H7 (cell line): ENCODE measurements around the gene DMRTC2. TPM values are rescaled to one million over a fixed set of nuclear protein-coding genes. Genes with fewer than 3 reads are reported as not detected.

Experiments
- DNase-seq: peaks from one replicate; pipeline ENCODE4 v3.0.0; 2012
- H3K27me3 ChIP-seq: 2 replicates; pipeline ENCODE4 v1.6.0; 2011; ENCODE audit warnings: mild to moderate bottlenecking, low read length; ENCODE audit not compliant: control insufficient read depth, insufficient read depth
- H3K36me3 ChIP-seq: replicated peaks from 2 replicates; pipeline ENCODE4 v1.5.1; 2011; ENCODE audit warnings: low read length; ENCODE audit not compliant: control insufficient read depth, insufficient read depth
- H3K4me3 ChIP-seq: 2 replicates; pipeline ENCODE4 v1.5.1; 2011; ENCODE audit warnings: low read depth, mild to moderate bottlenecking, control low read depth, low read length, moderate library complexity; ENCODE audit not compliant: insufficient read depth
- total RNA-seq: library from RNA; depleted of rRNA; stranded (reverse); fragments of >200 nt; shearing (Covaris generic); gene quantifications from 2 replicates; pipeline ENCODE4 v1.2.3, GENCODE V29; 2014

DMRTC2 gene
- total RNA-seq, 1 experiment from 2014 or later: not detected

DNA sequence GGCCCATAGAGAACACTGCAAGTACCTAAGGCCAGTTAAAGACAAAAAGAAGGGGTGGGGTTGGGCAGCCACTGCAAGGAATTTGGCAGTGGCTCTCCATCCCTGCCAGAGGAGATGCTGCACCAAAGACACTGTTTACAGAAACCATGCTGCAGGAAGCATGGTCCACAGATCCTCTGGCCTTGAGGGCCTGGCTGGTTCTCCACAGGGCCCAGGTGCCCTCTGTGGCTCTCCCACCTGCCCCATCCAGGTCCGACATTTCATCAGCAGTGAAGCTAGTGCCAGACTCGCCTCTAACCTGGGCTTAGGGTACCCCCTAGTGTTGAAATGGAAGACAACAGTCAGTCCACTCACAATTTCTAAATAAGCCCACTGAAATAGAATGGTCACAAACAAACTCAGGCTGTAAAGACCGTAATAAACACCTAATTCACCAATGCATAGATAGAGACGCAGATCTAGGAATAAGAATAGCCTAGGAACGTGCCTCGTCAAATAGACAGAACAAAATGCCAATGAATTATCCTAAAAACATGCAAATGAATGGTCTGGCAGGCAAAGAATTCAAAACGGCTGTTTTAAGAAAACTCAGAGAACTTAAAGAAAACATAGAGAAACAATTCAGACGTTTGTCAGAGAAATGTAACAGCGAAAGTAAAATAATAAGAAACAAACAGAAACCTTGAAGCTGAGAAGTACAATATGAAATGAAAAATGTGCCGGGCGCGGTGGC lies 23.7 kb upstream of the DMRTC2 start:
- no peaks in the 10 kb centered on the region for H3K27me3 ChIP-seq
- peak; percentile 91 for DNase-seq
- no peaks in the 10 kb centered on the region for H3K36me3 ChIP-seq
- H3K4me3 ChIP-seq: no peak overlapping the region

DNA sequence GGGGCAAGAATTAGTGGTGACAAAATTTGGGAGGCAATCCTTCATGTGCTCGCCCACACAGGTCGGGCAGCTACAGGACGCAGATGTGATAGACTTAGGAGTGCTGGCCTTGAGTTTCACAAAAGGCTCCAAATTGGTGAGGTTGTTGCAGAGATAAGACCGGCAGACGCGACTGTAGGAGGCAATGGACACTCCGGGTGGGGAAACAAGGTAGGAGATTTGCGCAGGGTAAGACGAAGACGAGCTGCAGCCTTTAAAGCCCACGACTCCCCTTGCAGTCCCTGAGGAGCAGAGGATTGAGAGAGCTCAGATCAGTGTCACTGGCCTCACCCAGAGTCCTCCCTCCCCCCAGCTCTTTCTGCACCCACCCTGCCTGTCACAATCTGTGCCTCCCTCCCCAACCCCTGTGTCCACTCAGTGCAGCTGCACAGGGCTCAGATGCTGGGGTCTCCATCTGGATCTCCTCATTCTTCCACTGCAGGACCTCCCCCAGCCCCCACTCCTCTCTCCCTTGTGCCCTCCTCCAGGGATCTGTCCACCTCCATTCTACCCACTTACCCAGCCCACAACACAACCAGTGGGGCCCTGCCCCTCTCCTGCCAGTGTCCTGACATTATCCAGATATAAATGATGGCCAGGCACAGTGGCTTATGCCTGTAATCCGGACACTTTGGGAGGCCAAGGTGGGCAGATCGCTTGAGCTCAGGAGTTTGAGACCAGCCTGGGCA lies 6.7 kb upstream of the DMRTC2 start:
- peak; percentile 3 for DNase-seq
- no peak overlapping the region for H3K4me3 ChIP-seq
- H3K27me3 ChIP-seq: no peaks in the 10 kb centered on the region
- H3K36me3 ChIP-seq: no peaks in the 10 kb centered on the region

DNA sequence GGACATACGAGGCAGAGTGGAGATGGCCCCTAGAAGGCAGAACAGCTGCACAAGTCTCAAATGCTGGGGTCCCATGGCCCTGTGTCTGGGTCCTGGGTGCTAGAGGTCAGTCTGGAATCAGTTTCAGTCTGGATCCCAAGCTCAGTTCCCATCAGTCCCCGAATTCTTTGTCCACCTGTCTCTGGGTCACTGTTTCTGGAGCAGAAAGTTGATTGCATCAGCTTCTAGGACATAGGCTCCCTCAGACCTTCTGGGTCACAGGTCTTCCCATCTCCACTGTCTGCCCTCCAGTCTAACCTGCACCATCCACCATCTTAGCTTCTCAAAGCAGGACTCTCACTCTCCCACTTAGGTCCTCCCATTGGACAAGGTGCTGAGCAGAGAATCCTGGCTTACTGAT lies 5.6 kb upstream of the DMRTC2 start:
- H3K27me3 ChIP-seq: no peaks in the 10 kb centered on the region
- H3K4me3 ChIP-seq: no peak overlapping the region
- no peak for DNase-seq
- no peaks in the 10 kb centered on the region for H3K36me3 ChIP-seq

DNA sequence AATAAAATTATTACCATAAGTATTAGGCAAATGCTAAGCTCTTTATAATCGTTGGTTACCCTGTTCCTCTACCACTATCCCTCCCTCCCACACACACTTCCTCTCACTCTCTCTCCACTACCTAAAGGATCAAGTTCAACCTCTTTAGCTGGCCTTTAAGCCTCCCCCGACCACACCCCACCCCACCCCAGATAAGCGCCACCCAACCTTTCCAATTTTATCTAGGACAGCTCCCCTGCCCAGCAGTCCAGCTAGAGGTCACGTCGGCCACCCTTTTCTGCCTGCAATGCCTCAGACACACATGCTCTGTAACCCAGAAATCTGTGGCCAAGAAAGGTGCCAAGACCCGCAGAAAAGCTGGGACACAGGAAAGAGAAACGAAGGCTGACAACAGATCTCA lies 1.5 kb upstream of the DMRTC2 start:
- DNase-seq: peak; percentile 10
- no peaks in the 10 kb centered on the region for H3K27me3 ChIP-seq

DNA sequence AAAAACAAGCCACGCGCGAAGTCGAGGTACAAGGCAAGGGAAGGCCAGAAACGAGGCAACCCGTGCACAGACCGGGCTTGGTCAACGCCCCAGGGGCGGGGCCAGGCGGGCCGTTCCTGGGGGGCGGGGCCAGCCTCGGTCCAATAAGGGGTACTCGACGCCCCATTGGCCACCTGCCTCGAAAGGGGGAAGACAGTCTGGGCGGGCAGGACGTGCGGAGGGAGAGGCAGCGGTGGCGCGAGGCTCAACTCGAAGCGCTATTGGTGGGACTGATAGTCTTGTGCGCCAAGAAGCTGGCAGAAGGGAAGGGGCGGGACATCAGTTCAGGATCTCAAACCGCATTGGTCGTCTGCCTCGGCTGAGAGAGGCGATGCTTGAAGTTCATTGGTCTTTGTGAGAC lies 241 bp upstream of the DMRTC2 start, which contains the start of gene LYPD4:
TSS of gene LYPD4 (minus strand) at position 83 of the 400 bp plus-strand sequence. CDS start 5,398 bp downstream, outside the sequence.
- H3K27me3 ChIP-seq: no peaks in the 10 kb centered on the region
- no peak within 1 kb of the TSS for H3K4me3 ChIP-seq
- no peaks in the 10 kb centered on the region for H3K36me3 ChIP-seq
- peak; percentile 79 for DNase-seq

More for the DNA sequence above, 1.5 kb upstream of the DMRTC2 start:
- H3K4me3 ChIP-seq: no peak overlapping the region
- H3K36me3 ChIP-seq: no peaks in the 10 kb centered on the region

DNA sequence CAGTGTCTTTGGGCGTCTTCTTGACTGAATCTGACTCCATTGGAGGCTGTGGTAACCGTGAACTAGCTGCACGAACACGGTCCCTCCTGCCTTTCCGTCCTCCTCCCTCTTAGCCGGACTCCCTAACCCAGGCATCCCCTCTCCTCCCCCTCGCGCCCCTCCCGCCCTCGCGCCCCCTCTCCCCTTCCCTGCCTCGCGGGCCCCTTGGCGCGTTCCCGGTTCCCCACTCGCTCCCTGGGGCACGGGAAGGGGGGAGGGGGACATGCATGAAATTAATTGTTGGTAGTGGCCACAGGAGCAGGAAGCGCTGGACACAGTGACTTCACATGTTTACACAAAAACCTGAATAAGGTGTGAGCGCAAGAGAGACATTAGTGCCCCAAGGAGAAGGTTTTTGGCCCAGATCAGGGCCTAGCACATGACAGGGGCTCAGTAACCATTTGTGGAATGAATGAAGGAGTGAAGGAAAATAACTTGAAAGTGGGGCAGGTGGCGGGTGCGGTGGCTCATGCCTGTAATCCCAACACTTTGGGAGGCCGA lies 279 bp downstream of the DMRTC2 start:
- H3K4me3 ChIP-seq: no peak overlapping the region

DNA sequence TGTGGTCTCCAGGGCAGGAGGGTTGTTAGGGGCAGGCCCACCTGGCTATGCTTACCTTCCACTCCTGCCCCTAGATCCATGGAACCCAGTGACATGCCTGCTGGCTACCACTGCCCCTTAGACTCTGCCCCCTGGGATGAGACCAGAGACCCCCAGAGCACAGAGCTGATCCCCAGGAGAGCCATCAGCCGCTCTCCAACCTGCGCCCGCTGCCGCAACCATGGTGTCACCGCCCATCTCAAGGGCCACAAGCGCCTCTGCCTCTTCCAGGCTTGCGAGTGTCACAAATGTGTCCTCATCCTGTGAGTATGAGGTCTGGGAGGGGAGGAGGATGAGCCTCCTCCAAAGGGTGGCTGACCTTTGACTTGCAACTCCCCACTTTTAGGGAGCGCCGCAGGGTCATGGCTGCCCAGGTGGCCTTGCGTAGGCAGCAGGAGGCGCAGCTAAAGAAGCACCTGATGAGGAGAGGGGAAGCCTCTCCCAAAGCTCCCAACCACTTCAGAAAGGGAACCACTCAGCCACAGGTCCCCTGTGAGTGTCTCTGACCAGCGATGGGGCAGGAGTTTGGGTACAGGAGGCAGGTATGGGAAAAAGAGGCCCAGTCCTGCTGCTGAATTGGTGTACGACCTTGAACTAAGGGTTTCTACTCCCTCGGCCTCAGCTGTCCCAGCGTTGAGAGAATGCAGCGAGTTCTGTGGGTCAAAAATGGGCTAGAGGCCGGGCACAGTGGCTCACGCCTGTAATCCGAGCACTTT lies 2.7 kb downstream of the DMRTC2 start:
- H3K36me3 ChIP-seq: no peaks in the 10 kb centered on the region
- DNase-seq: peak; percentile 48
- H3K27me3 ChIP-seq: no peaks in the 10 kb centered on the region; the same call in 1 of the 2 replicates
- no peak overlapping the region for H3K4me3 ChIP-seq

More for the DNA sequence above, 279 bp downstream of the DMRTC2 start:
- H3K36me3 ChIP-seq: no peaks in the 10 kb centered on the region
- H3K27me3 ChIP-seq: no peaks in the 10 kb centered on the region
- DNase-seq: no peak

DNA sequence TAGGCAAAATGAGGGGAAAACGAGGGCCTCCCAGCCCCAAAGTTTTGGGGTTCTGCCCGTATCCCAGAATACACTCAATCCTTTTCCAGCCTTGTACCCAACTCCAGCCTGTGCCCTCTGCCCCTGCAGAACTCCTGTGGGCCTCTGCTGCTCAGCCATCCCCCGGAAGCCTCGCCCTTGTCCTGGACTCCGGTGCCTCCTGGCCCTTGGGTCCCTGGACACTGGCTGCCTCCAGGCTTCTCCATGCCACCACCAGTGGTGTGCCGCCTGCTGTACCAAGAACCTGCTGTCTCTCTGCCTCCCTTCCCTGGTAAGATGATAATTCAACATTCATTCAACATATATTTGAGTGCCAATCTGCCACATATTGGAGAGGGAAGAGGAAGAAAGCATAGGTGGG lies 3.8 kb downstream of the DMRTC2 start:
- Histone ChIP-seq H3K27me3 (no peaks in the 10 kb centered on the region; the same call in 1 of the 2 replicates), H3K36me3 (no peaks in the 10 kb centered on the region), H3K4me3 (no peak overlapping the region)
- DNase-seq: peak; percentile 36

DNA sequence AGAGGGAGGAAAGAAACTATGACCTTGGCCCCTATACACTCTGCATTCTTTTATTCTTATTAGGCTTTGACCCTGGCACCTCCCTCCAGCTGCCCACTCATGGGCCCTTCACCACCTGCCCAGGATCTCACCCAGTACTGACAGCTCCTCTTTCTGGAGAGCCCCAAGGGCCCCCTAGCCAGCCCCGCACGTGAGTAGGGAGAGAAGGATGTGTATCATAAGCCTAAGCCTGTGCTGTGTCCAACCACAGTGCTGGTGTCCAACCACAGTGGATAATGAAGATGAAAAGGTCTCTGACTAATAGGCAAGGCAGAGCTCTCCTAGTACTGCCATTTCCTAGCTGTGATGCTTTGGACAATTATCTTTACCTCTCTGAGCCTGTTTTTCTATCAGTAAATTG lies 4.2 kb downstream of the DMRTC2 start:
- Histone ChIP-seq H3K27me3 (no peaks in the 10 kb centered on the region; the same call in 1 of the 2 replicates), H3K36me3 (no peaks in the 10 kb centered on the region), H3K4me3 (no peak overlapping the region)
- DNase-seq: peak; percentile 12

DNA sequence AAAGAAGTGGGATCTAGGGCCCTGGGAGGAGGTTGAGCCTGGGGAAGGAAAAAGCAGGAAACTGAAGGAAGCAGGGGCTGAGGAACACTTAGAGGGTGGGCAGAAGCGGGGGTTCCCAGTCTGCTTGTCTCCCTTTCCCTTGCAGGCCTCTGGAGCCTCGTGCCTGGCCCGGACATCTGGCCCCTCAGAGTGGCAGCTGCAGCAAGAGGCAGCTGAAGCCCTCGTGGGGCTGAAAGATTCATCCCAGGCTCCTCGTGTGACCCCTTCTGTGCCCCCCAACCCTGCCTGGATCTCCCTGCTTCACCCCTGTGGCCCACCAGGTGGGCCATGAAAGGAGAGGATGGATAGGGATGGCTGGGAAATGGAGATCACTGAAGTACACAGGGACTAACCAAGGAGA lies 5.5 kb downstream of the DMRTC2 start:
- DNase-seq: peak; percentile 16
- Histone ChIP-seq H3K36me3 (no peaks in the 10 kb centered on the region), H3K4me3 (no peak overlapping the region), H3K27me3 (no peaks in the 10 kb centered on the region; the same call in 1 of the 2 replicates)

DNA sequence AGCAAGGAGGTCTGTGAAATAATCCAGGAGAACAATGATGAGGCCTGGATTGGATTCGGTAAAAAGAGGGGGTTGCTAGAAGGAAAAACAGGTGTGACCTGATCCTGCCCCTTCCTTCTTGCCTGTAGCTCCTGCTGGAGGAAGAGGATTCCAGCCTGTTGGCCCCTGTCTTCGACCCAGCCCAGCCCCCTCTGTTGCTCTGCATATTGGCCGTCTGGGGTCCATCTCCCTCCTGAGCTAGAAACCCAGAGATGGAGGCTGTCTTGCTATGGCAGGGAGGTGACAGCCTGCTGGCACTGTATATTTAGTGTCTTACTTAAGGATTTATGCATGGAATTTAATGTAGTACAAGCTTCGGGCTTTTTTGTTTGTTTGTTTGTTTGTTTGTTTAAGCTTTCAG lies 6.6 kb downstream of the DMRTC2 start:
- Histone ChIP-seq H3K27me3 (no peaks in the 10 kb centered on the region; the same call in 1 of the 2 replicates), H3K4me3 (no peak overlapping the region), H3K36me3 (no peaks in the 10 kb centered on the region)
- DNase-seq: peak; percentile 61

DNA sequence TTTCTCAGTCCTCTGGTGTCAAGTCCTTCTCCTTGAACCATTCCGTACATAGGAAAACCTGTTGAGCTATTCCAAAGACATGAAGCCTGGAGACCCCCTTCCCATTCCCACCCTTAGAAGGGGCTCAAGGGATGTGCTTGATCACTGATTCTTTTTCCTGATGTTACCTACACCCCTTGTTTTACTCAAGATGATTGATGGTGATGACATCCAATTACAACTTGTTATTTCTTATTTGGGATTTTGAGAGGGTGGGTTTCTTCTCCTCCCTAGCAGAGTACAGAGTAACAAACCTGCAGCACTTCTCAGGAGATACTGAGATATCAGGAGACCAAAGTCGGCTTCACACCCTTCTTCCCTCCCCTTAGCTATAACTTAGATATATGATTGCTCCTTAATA lies 8.5 kb downstream of the DMRTC2 start:
- no peaks in the 10 kb centered on the region; the same call in 1 of the 2 replicates for H3K27me3 ChIP-seq
- H3K4me3 ChIP-seq: no peak overlapping the region
- peak; percentile 11 for DNase-seq
- H3K36me3 ChIP-seq: no peaks in the 10 kb centered on the region

DNA sequence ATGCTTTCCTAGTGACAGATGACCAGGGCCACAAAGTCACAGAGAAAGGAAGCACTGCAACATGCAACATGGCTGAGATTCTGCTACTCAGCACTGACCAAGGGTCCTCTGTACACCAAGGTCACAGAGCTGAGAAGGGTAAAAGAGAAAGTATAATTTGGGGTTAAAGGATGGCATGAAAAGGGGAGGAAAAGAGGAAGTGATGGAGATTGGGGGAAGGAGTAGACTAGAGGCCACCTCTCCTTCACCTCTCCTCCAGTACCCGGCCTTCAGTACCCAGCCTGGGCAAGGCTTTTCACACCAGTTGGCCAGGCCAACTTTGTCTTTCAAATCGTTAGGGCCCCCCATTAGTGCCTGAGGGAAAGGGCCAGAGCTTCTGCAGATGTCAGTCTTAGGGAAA lies 8.9 kb downstream of the DMRTC2 start:
- Histone ChIP-seq H3K27me3 (no peaks in the 10 kb centered on the region; the same call in 1 of the 2 replicates), H3K4me3 (no peak overlapping the region), H3K36me3 (no peaks in the 10 kb centered on the region)
- peak; percentile 7 for DNase-seq

DNA sequence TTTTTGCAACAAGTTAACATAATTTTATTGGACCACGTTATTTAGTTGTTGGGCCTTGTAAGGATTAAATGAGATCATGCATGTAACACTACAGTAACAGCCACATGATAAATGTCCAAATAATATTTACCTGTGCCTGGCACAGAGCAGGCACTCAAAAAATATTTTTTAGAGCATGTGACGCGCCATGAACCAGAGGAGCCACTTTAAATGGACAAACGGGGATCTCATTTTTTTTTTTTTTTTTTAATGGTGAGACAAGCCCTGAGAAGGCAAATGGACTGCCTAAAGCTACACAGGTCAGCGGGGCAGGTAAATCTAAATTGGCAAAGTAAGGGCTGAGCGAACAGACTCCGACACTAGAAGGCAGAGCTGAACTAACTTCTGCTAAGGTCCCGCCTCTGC lies 14.4 kb downstream of the DMRTC2 start:
- Histone ChIP-seq H3K36me3 (peaks cover 34% of the 10 kb centered on the region), H3K27me3 (no peaks in the 10 kb centered on the region; the same call in 1 of the 2 replicates), H3K4me3 (peak overlapping the region; percentile 2; the same call in 1 of the 2 replicates)
- no peak for DNase-seq
